ENCODE data around the gene SHROOM2.

Gene SHROOM2

GRCh38 chrX:9739130-9739529 is 47.1 kb upstream of the SHROOM2 start:
- no peaks in the 10 kb centered on the region for H3K9me3 ChIP-seq (replicated peaks; ENCODE audit: insufficient read depth, low read length)
- H3K27me3 ChIP-seq (replicated peaks; ENCODE audit: insufficient read depth, low read length) = no peaks in the 10 kb centered on the region
- no peaks in the 10 kb centered on the region for H3K36me3 ChIP-seq (replicated peaks; ENCODE audit: insufficient read depth, low read length)
- no peak overlapping the region for H3K4me3 ChIP-seq (ENCODE audit: low read length)
- no peaks in the 10 kb centered on the region for H3K4me1 ChIP-seq (ENCODE audit: low read length)
- no peaks in the 10 kb centered on the region for H3K79me2 ChIP-seq (ENCODE audit: low read length)
- no peak overlapping the region for H2AFZ ChIP-seq (ENCODE audit: low read length)
- no peak for DNase-seq
- no peaks in the 10 kb centered on the region for H3K9me2 ChIP-seq (replicated peaks; ENCODE audit: insufficient read depth, low read length)
- H4K20me1 ChIP-seq (ENCODE audit: insufficient read depth, low read length) = no peaks in the 10 kb centered on the region
- no peaks in the 10 kb centered on the region for H3F3A ChIP-seq (ENCODE audit: insufficient read depth, low read length)
- no peak overlapping the region for H3K27ac ChIP-seq (ENCODE audit: low read length)
- TF ChIP-seq CTCF (IDR thresholded peaks at IDR 0.05; ENCODE audit: low read length) (no peak), EZH2 (optimal IDR thresholded peaks at IDR 0.05; ENCODE audit: low read depth, low read length) (no peak), EZH2phosphoT487 (IDR thresholded peaks at IDR 0.05; ENCODE audit: low read length) (no peak)
- no peak overlapping the region for H3K9ac ChIP-seq (ENCODE audit: low read length)
- no peak overlapping the region for H3K4me2 ChIP-seq (ENCODE audit: low read depth, low read length)

GRCh38 chrX:9745417-9746115 is 40.7 kb upstream of the SHROOM2 start:
- Histone ChIP-seq H3K4me2 (ENCODE audit: low read depth, low read length) (no peak overlapping the region), H3K27me3 (replicated peaks; ENCODE audit: insufficient read depth, low read length) (no peaks in the 10 kb centered on the region), H3K4me3 (ENCODE audit: low read length) (no peak overlapping the region), H3K4me1 (ENCODE audit: low read length) (no peaks in the 10 kb centered on the region), H3K9me2 (replicated peaks; ENCODE audit: insufficient read depth, low read length) (no peaks in the 10 kb centered on the region), H4K20me1 (ENCODE audit: insufficient read depth, low read length) (no peaks in the 10 kb centered on the region), H3K27ac (ENCODE audit: low read length) (no peak overlapping the region), H3K9ac (ENCODE audit: low read length) (no peak overlapping the region), H3F3A (ENCODE audit: insufficient read depth, low read length) (no peaks in the 10 kb centered on the region), H3K79me2 (ENCODE audit: low read length) (no peaks in the 10 kb centered on the region), H3K36me3 (replicated peaks; ENCODE audit: insufficient read depth, low read length) (no peaks in the 10 kb centered on the region), H2AFZ (ENCODE audit: low read length) (no peak overlapping the region), H3K9me3 (replicated peaks; ENCODE audit: insufficient read depth, low read length) (no peaks in the 10 kb centered on the region)
- no peak for DNase-seq
- no peak for TF ChIP-seq CTCF (IDR thresholded peaks at IDR 0.05; ENCODE audit: low read length)
- no peak for TF ChIP-seq EZH2phosphoT487 (IDR thresholded peaks at IDR 0.05; ENCODE audit: low read length)
- TF ChIP-seq EZH2 (optimal IDR thresholded peaks at IDR 0.05; ENCODE audit: low read depth, low read length) = no peak

- DNase-seq = no peak
- Histone ChIP-seq H3K27ac (ENCODE audit: low read length) (no peak overlapping the region), H3K27me3 (replicated peaks; ENCODE audit: insufficient read depth, low read length) (no peaks in the 10 kb centered on the region), H3K4me3 (ENCODE audit: low read length) (no peak overlapping the region), H2AFZ (ENCODE audit: low read length) (no peak overlapping the region), H3K4me2 (ENCODE audit: low read depth, low read length) (no peak overlapping the region), H3K4me1 (ENCODE audit: low read length) (no peaks in the 10 kb centered on the region), H3F3A (ENCODE audit: insufficient read depth, low read length) (no peaks in the 10 kb centered on the region), H3K79me2 (ENCODE audit: low read length) (no peaks in the 10 kb centered on the region), H3K9me3 (replicated peaks; ENCODE audit: insufficient read depth, low read length) (no peaks in the 10 kb centered on the region), H3K9ac (ENCODE audit: low read length) (no peak overlapping the region), H3K36me3 (replicated peaks; ENCODE audit: insufficient read depth, low read length) (no peaks in the 10 kb centered on the region), H3K9me2 (replicated peaks; ENCODE audit: insufficient read depth, low read length) (no peaks in the 10 kb centered on the region), H4K20me1 (ENCODE audit: insufficient read depth, low read length) (no peaks in the 10 kb centered on the region)
- TF ChIP-seq EZH2phosphoT487 (IDR thresholded peaks at IDR 0.05; ENCODE audit: low read length) = no peak
- TF ChIP-seq EZH2 (optimal IDR thresholded peaks at IDR 0.05; ENCODE audit: low read depth, low read length) = no peak
- TF ChIP-seq CTCF (IDR thresholded peaks at IDR 0.05; ENCODE audit: low read length) = no peak
Measured at GRCh38 chrX:9746148-9746888, 39.9 kb upstream of the SHROOM2 start.
